ENCODE results near the gene PHF3.

The PHF3 gene

DNA sequence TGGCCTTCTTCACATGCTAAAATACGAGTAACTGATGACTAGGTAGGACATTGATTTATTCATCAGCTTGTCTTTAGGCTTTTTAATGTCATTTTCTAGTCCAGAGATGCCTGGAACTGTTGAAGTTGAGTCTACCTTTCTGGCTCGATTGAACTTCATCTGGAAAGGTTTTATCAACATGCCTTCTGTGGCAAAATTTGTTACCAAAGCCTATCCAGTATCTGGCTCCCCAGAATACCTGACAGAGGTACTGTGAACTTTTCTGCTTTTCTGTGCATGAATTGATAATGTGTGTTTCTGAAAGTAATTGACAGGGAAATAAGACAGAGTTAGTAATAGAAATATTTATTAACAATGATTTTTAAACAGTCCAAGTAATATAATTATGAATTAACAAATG lies 71.0 kb downstream of the PHF3 start:
- H2BK5ac ChIP-seq (ENCODE audit: low read length), result no peak overlapping the region
- H3K79me2 ChIP-seq (ENCODE audit: control insufficient read depth, insufficient read depth, low read length), result no peaks in the 10 kb centered on the region
- no peak overlapping the region for H4K8ac ChIP-seq (ENCODE audit: low read depth, low read length)
- H3K79me1 ChIP-seq (ENCODE audit: low read length), result no peaks in the 10 kb centered on the region
- DNase-seq, result no peak
- WGBS (ENCODE audit: extremely low coverage, insufficient coverage, low lambda C conversion rate), result no CpG with 5 or more reads among the region's 2 CpGs
- no peak overlapping the region for H3K56ac ChIP-seq (ENCODE audit: low read length)
- H3K36me3 ChIP-seq (ENCODE audit: control insufficient read depth, insufficient read depth, low read length), result peaks cover 2% of the 10 kb centered on the region
- no peak overlapping the region for H3K4ac ChIP-seq (ENCODE audit: low read depth, low read length)
- no peaks in the 10 kb centered on the region for H3K4me1 ChIP-seq (ENCODE audit: control insufficient read depth, low read depth, low read length)
- no peak overlapping the region for H4K5ac ChIP-seq (ENCODE audit: low read length)
- no peaks in the 10 kb centered on the region for H3K27me3 ChIP-seq (ENCODE audit: insufficient read depth, low read length, poor library complexity)
- no peak overlapping the region for H3K9ac ChIP-seq (ENCODE audit: low read length)
- H3K4me2 ChIP-seq (ENCODE audit: low read length), result no peak overlapping the region
- H3K27ac ChIP-seq (ENCODE audit: low read depth, low read length), result no peak overlapping the region
- no peak overlapping the region for H3K4me3 ChIP-seq (ENCODE audit: low read length)
- H2BK120ac ChIP-seq (ENCODE audit: low read depth, low read length), result no peak overlapping the region
- H3K23ac ChIP-seq (ENCODE audit: low read length), result no peak overlapping the region
- H3K18ac ChIP-seq (ENCODE audit: low read length), result no peak overlapping the region
- no peak overlapping the region for H2AK5ac ChIP-seq (ENCODE audit: low read length)
- no peak overlapping the region for H2BK15ac ChIP-seq (replicated peaks; ENCODE audit: low read depth)

- Histone ChIP-seq H2BK120ac (ENCODE audit: low read depth, low read length) (no peak overlapping the region), H4K5ac (ENCODE audit: low read length) (no peak overlapping the region), H3K4ac (ENCODE audit: low read depth, low read length) (no peak overlapping the region), H3K18ac (ENCODE audit: low read length) (no peak overlapping the region), H3K9ac (ENCODE audit: low read length) (no peak overlapping the region), H3K79me2 (ENCODE audit: control insufficient read depth, insufficient read depth, low read length) (no peaks in the 10 kb centered on the region), H3K27me3 (ENCODE audit: insufficient read depth, low read length, poor library complexity) (no peaks in the 10 kb centered on the region), H3K79me1 (ENCODE audit: low read length) (no peaks in the 10 kb centered on the region), H3K4me3 (ENCODE audit: low read length) (no peak overlapping the region), H3K36me3 (ENCODE audit: control insufficient read depth, insufficient read depth, low read length) (peaks cover 2% of the 10 kb centered on the region), H3K4me2 (ENCODE audit: low read length) (no peak overlapping the region), H3K27ac (ENCODE audit: low read depth, low read length) (no peak overlapping the region), H2BK15ac (replicated peaks; ENCODE audit: low read depth) (no peak overlapping the region), H3K56ac (ENCODE audit: low read length) (no peak overlapping the region), H4K8ac (ENCODE audit: low read depth, low read length) (no peak overlapping the region), H3K4me1 (ENCODE audit: control insufficient read depth, low read depth, low read length) (no peaks in the 10 kb centered on the region), H2BK5ac (ENCODE audit: low read length) (no peak overlapping the region), H3K23ac (ENCODE audit: low read length) (no peak overlapping the region), H2AK5ac (ENCODE audit: low read length) (no peak overlapping the region)
- no CpG with 5 or more reads among the region's 1 CpG for WGBS (ENCODE audit: extremely low coverage, insufficient coverage, low lambda C conversion rate)
- no peak for DNase-seq
Measured at GRCh38 chr6:63708631-63709030, 73.0 kb downstream of the PHF3 start.

- H3K36me3 ChIP-seq (ENCODE audit: control insufficient read depth, insufficient read depth, low read length), result peaks cover 2% of the 10 kb centered on the region
Measured at GRCh38 chr6:63709148-63709547, 73.5 kb downstream of the PHF3 start.

DNA sequence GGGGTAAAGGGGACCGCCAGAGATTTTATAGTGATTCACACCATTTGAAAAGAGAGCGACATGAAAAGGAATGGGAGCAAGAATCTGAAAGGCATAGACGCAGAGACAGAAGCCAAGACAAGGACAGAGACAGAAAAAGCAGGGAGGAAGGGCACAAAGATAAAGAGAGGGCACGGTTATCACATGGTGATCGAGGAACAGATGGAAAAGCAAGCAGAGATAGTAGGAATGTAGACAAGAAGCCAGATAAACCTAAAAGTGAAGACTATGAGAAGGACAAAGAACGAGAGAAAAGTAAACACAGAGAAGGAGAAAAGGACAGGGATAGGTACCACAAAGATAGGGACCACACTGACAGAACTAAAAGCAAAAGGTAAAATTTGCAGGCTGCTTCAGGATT lies 77.7 kb downstream of the PHF3 start:
- H2BK15ac ChIP-seq (replicated peaks; ENCODE audit: low read depth), result no peak overlapping the region
- no peak overlapping the region for H4K5ac ChIP-seq (ENCODE audit: low read length)
- no peak overlapping the region for H3K9ac ChIP-seq (ENCODE audit: low read length)
- H3K18ac ChIP-seq (ENCODE audit: low read length), result no peak overlapping the region
- peaks cover 2% of the 10 kb centered on the region for H3K36me3 ChIP-seq (ENCODE audit: control insufficient read depth, insufficient read depth, low read length)
- no peak overlapping the region for H3K4me3 ChIP-seq (ENCODE audit: low read length)
- no peaks in the 10 kb centered on the region for H3K27me3 ChIP-seq (ENCODE audit: insufficient read depth, low read length, poor library complexity)
- H4K8ac ChIP-seq (ENCODE audit: low read depth, low read length), result no peak overlapping the region
- no peaks in the 10 kb centered on the region for H3K79me2 ChIP-seq (ENCODE audit: control insufficient read depth, insufficient read depth, low read length)
- H3K4me2 ChIP-seq (ENCODE audit: low read length), result no peak overlapping the region
- no peak overlapping the region for H3K27ac ChIP-seq (ENCODE audit: low read depth, low read length)
- no peak overlapping the region for H3K56ac ChIP-seq (ENCODE audit: low read length)
- no peaks in the 10 kb centered on the region for H3K79me1 ChIP-seq (ENCODE audit: low read length)
- H3K23ac ChIP-seq (ENCODE audit: low read length), result no peak overlapping the region
- no peaks in the 10 kb centered on the region for H3K4me1 ChIP-seq (ENCODE audit: control insufficient read depth, low read depth, low read length)
- H2BK5ac ChIP-seq (ENCODE audit: low read length), result no peak overlapping the region
- no peak for DNase-seq
- H2AK5ac ChIP-seq (ENCODE audit: low read length), result no peak overlapping the region
- no peak overlapping the region for H2BK120ac ChIP-seq (ENCODE audit: low read depth, low read length)
- no peak overlapping the region for H3K4ac ChIP-seq (ENCODE audit: low read depth, low read length)
- no CpG with 5 or more reads among the region's 6 CpGs for WGBS (ENCODE audit: extremely low coverage, insufficient coverage, low lambda C conversion rate)

More at GRCh38 chr6:63709148-63709547, 73.5 kb downstream of the PHF3 start:
- Histone ChIP-seq H4K5ac (ENCODE audit: low read length) (no peak overlapping the region), H3K23ac (ENCODE audit: low read length) (no peak overlapping the region), H3K79me1 (ENCODE audit: low read length) (no peaks in the 10 kb centered on the region), H3K4me2 (ENCODE audit: low read length) (no peak overlapping the region), H3K4me3 (ENCODE audit: low read length) (no peak overlapping the region), H3K4me1 (ENCODE audit: control insufficient read depth, low read depth, low read length) (no peaks in the 10 kb centered on the region), H4K8ac (ENCODE audit: low read depth, low read length) (no peak overlapping the region), H2BK5ac (ENCODE audit: low read length) (no peak overlapping the region), H3K9ac (ENCODE audit: low read length) (no peak overlapping the region), H2BK120ac (ENCODE audit: low read depth, low read length) (no peak overlapping the region), H3K27me3 (ENCODE audit: insufficient read depth, low read length, poor library complexity) (no peaks in the 10 kb centered on the region), H2BK15ac (replicated peaks; ENCODE audit: low read depth) (no peak overlapping the region), H3K18ac (ENCODE audit: low read length) (no peak overlapping the region), H3K27ac (ENCODE audit: low read depth, low read length) (no peak overlapping the region), H3K56ac (ENCODE audit: low read length) (no peak overlapping the region), H2AK5ac (ENCODE audit: low read length) (no peak overlapping the region), H3K4ac (ENCODE audit: low read depth, low read length) (no peak overlapping the region), H3K79me2 (ENCODE audit: control insufficient read depth, insufficient read depth, low read length) (no peaks in the 10 kb centered on the region)
- DNase-seq, result no peak

GRCh38 chr6:63714091-63714490 lies 78.5 kb downstream of the PHF3 start:
- Histone ChIP-seq H4K8ac (ENCODE audit: low read depth, low read length) (no peak overlapping the region), H3K36me3 (ENCODE audit: control insufficient read depth, insufficient read depth, low read length) (peaks cover 2% of the 10 kb centered on the region), H3K23ac (ENCODE audit: low read length) (no peak overlapping the region), H2BK120ac (ENCODE audit: low read depth, low read length) (no peak overlapping the region), H2AK5ac (ENCODE audit: low read length) (no peak overlapping the region), H3K4me2 (ENCODE audit: low read length) (no peak overlapping the region), H4K5ac (ENCODE audit: low read length) (no peak overlapping the region), H3K27ac (ENCODE audit: low read depth, low read length) (no peak overlapping the region), H3K18ac (ENCODE audit: low read length) (no peak overlapping the region), H3K4ac (ENCODE audit: low read depth, low read length) (no peak overlapping the region), H2BK5ac (ENCODE audit: low read length) (no peak overlapping the region), H3K79me2 (ENCODE audit: control insufficient read depth, insufficient read depth, low read length) (no peaks in the 10 kb centered on the region), H3K79me1 (ENCODE audit: low read length) (no peaks in the 10 kb centered on the region), H3K9ac (ENCODE audit: low read length) (no peak overlapping the region), H3K4me3 (ENCODE audit: low read length) (no peak overlapping the region), H3K56ac (ENCODE audit: low read length) (no peak overlapping the region), H2BK15ac (replicated peaks; ENCODE audit: low read depth) (no peak overlapping the region), H3K4me1 (ENCODE audit: control insufficient read depth, low read depth, low read length) (no peaks in the 10 kb centered on the region), H3K27me3 (ENCODE audit: insufficient read depth, low read length, poor library complexity) (no peaks in the 10 kb centered on the region)
- no peak for DNase-seq

DNA sequence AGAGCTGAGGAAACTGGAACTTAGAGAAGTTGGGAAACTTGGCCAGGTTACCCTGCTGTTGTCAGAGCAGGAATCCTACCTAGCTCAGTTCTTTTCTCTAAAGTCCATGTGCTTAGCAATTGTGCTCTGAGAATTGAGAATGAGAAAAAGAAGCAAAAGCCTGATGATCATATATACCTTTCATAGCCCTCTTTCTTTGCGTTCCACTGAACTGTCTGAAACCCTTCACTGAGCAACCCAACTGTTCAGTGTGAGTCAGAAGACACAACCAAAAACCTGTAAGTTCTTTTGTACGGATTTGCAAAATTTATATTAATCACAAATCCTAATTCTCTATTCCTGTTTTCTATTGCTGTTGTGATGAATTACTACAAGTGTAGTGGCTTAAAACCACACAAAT lies 80.6 kb downstream of the PHF3 start:
- H3K4me2 ChIP-seq (ENCODE audit: low read length), result no peak overlapping the region

More for the DNA sequence above, 80.6 kb downstream of the PHF3 start:
- WGBS (ENCODE audit: extremely low coverage, insufficient coverage, low lambda C conversion rate), result no CpG with 5 or more reads among the region's 2 CpGs
- DNase-seq, result no peak
- no peak overlapping the region for H3K56ac ChIP-seq (ENCODE audit: low read length)
- H3K18ac ChIP-seq (ENCODE audit: low read length), result no peak overlapping the region
- H3K79me2 ChIP-seq (ENCODE audit: control insufficient read depth, insufficient read depth, low read length), result no peaks in the 10 kb centered on the region
- H3K27me3 ChIP-seq (ENCODE audit: insufficient read depth, low read length, poor library complexity), result no peaks in the 10 kb centered on the region
- H4K8ac ChIP-seq (ENCODE audit: low read depth, low read length), result no peak overlapping the region
- no peak overlapping the region for H2BK15ac ChIP-seq (replicated peaks; ENCODE audit: low read depth)
- no peak overlapping the region for H3K4ac ChIP-seq (ENCODE audit: low read depth, low read length)
- H3K23ac ChIP-seq (ENCODE audit: low read length), result no peak overlapping the region
- H3K79me1 ChIP-seq (ENCODE audit: low read length), result no peaks in the 10 kb centered on the region
- no peak overlapping the region for H2AK5ac ChIP-seq (ENCODE audit: low read length)
- H3K9ac ChIP-seq (ENCODE audit: low read length), result no peak overlapping the region
- no peak overlapping the region for H3K27ac ChIP-seq (ENCODE audit: low read depth, low read length)
- peaks cover 1% of the 10 kb centered on the region for H3K36me3 ChIP-seq (ENCODE audit: control insufficient read depth, insufficient read depth, low read length)
- H2BK5ac ChIP-seq (ENCODE audit: low read length), result no peak overlapping the region
- no peak overlapping the region for H4K5ac ChIP-seq (ENCODE audit: low read length)
- no peak overlapping the region for H3K4me3 ChIP-seq (ENCODE audit: low read length)
- no peaks in the 10 kb centered on the region for H3K4me1 ChIP-seq (ENCODE audit: control insufficient read depth, low read depth, low read length)
- no peak overlapping the region for H2BK120ac ChIP-seq (ENCODE audit: low read depth, low read length)
